Dermis microvascular lymphatic vessel endothelial cell (primary cell): ENCODE measurements around the gene METTL8. TPM values are rescaled to one million over a fixed set of nuclear protein-coding genes. Genes with fewer than 3 reads are reported as not detected.
A peak's percentile ranks its signal among the peaks of the same experiment; 100 is the strongest.

ENCODE experiments used
- DNase-seq, 2 donors: peaks; one replicate each; pipeline versions ENCODE4 v3.0.0 to v3.0.0-alpha.2; 2010; ENCODE audit warnings: low read depth in 2 of 2
- total RNA-seq: library from RNA; depleted of rRNA; stranded (reverse); fragments of >200 nt; gene quantifications from 2 replicates; pipeline ENCODE4 v1.2.1, GENCODE V29; 2014

Gene METTL8
- total RNA-seq, 1 donor from 2014 or later: 10.5 TPM

- DNase-seq: peak; percentile 14 to 59
Observed at GRCh38 chr2:171346723-171347557, 86.8 kb downstream of the METTL8 start.

- DNase-seq: peak in 1 of 2 donors; percentile 85
Observed at GRCh38 chr2:171345971-171346722, 87.6 kb downstream of the METTL8 start.

- no peak for DNase-seq
Observed at GRCh38 chr2:171344182-171344581, 89.6 kb downstream of the METTL8 start.

- no peak for DNase-seq
Observed at GRCh38 chr2:171342067-171342413, 91.8 kb downstream of the METTL8 start.

GRCh38 chr2:171341394-171342066 is 92.3 kb downstream of the METTL8 start:
- DNase-seq: no peak

- DNase-seq: no peak
Observed at GRCh38 chr2:171334946-171335345, 98.8 kb downstream of the METTL8 start.

- DNase-seq: no peak
Observed at GRCh38 chr2:171334171-171334570, 99.6 kb downstream of the METTL8 start.

- DNase-seq: peak in 1 of 2 donors; percentile 32
Observed at GRCh38 chr2:171330155-171330956, 103.4 kb downstream of the METTL8 start.

- DNase-seq: no peak
Observed at GRCh38 chr2:171327043-171327496, 106.7 kb downstream of the METTL8 start.

- DNase-seq: no peak
Observed at GRCh38 chr2:171325886-171326585, 107.8 kb downstream of the METTL8 start.

GRCh38 chr2:171323971-171324528 is 109.7 kb downstream of the METTL8 start:
- DNase-seq: no peak

GRCh38 chr2:171322928-171323327 is 110.9 kb downstream of the METTL8 start:
- DNase-seq: no peak

- no peak for DNase-seq
Observed at GRCh38 chr2:171320731-171321130, 113.1 kb downstream of the METTL8 start.

GRCh38 chr2:171320208-171320621 is 113.6 kb downstream of the METTL8 start:
- no peak for DNase-seq

- DNase-seq: peak; percentile 54 to 91
Observed at GRCh38 chr2:171319164-171319810, 114.5 kb downstream of the METTL8 start.

GRCh38 chr2:171318463-171318934 is 115.3 kb downstream of the METTL8 start:
- no peak for DNase-seq

GRCh38 chr2:171317492-171318125 is 116.2 kb downstream of the METTL8 start:
- DNase-seq: no peak

GRCh38 chr2:171316755-171317337 is 116.9 kb downstream of the METTL8 start:
- DNase-seq: no peak

GRCh38 chr2:171316220-171316619 is 117.6 kb downstream of the METTL8 start:
- peak; percentile 27 to 90 for DNase-seq
